ENCODE results near the gene EIF4E1B.

GRCh38 chr5:176639208-176639607 lies 8.7 kb downstream of the EIF4E1B start:
- TF ChIP-seq, protein P1, sequence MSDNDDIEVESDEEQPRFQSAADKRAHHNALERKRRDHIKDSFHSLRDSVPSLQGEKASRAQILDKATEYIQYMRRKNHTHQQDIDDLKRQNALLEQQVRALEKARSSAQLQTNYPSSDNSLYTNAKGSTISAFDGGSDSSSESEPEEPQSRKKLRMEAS (IDR thresholded peaks at IDR 0.05) = no peak
- TF ChIP-seq, protein P2, sequence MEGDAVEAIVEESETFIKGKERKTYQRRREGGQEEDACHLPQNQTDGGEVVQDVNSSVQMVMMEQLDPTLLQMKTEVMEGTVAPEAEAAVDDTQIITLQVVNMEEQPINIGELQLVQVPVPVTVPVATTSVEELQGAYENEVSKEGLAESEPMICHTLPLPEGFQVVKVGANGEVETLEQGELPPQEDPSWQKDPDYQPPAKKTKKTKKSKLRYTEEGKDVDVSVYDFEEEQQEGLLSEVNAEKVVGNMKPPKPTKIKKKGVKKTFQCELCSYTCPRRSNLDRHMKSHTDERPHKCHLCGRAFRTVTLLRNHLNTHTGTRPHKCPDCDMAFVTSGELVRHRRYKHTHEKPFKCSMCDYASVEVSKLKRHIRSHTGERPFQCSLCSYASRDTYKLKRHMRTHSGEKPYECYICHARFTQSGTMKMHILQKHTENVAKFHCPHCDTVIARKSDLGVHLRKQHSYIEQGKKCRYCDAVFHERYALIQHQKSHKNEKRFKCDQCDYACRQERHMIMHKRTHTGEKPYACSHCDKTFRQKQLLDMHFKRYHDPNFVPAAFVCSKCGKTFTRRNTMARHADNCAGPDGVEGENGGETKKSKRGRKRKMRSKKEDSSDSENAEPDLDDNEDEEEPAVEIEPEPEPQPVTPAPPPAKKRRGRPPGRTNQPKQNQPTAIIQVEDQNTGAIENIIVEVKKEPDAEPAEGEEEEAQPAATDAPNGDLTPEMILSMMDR (IDR thresholded peaks at IDR 0.05; ENCODE audit: low read depth, low read length, missing input control) = no peak
- no peak for TF ChIP-seq JUND (IDR thresholded peaks at IDR 0.05)
- TF ChIP-seq REST (IDR thresholded peaks at IDR 0.05) = no peak
- no peak for TF ChIP-seq TAF1 (conservative IDR thresholded peaks at IDR 0.05)
- no peak for TF ChIP-seq RXRA (IDR thresholded peaks at IDR 0.05)

Data from liver (tissue), 3 donors.